K562 (cell line): ENCODE measurements around the gene TRIO. TPM values are rescaled to one million over a fixed set of nuclear protein-coding genes. Genes with fewer than 3 reads are reported as not detected.

ENCODE experiments used
- ATAC-seq: fragments of 200-7000 bp; cut with Tn5 transposase; 3 replicates; pipeline ENCODE4 v1.9.1; 2020; ENCODE audit warnings: moderate library complexity
- BruUV-seq: library from RNA; stranded (reverse); fragments of 400-500 nt; replicated peaks from 2 replicates; lab custom pipeline; 2021; lab: Mats Ljungman, UMichigan
- CTCF ChIA-PET: fragments of 300-600 bp; formaldehyde crosslinking; extraction: SDS; loops from one replicate; lab custom pipeline; 2021; ENCODE audit warnings: low intra/inter-chr PET ratio; lab: Yijun Ruan, JAX
- POLR2A ChIA-PET: fragments of 300-600, 350-650 bp; sonication (Branson Sonifier 250); formaldehyde crosslinking; extraction: SDS; loops from one replicate; lab custom pipeline; 2021; ENCODE audit warnings: antibody characterized with exemption, inconsistent platforms; lab: Yijun Ruan, JAX
- DNase-seq, 4 experiments: peaks; one replicate each; pipeline versions ENCODE4 v3.0.0 to v3.0.0-alpha.2; 2011 to 2018; ENCODE audit warnings: low spot score in 3 of 4, mixed read lengths in 3 of 4; ENCODE audit errors: extremely low read depth in 1 of 4
- FAIRE-seq: peaks from 2 replicates; lab custom pipeline; 2011; peaks lifted over from hg19 to GRCh38; lab: Jason Lieb, UNC
- H2AFZ ChIP-seq: 2 replicates; pipeline ENCODE4 v1.6.0; 2011; ENCODE audit warnings: low read depth, low read length, control low read depth, inconsistent platforms
- H3K27ac ChIP-seq: fragments of 200-600 bp; 3 replicates; pipeline ENCODE4 v1.8.0; 2011; ENCODE audit warnings: low read depth, mild to moderate bottlenecking, control low read depth, inconsistent platforms, low read length, moderate library complexity, mixed read lengths; ENCODE audit errors: extremely low read depth
- H3K27me3 ChIP-seq, 2 experiments: fragments of 300-600 bp in 1 of 2; 2 replicates in 1 of 2; 3 replicates in 1 of 2; pipeline versions ENCODE4 v1.6.0 to v1.8.0; 2011; ENCODE audit warnings: inconsistent platforms in 2 of 2, low read length in 2 of 2, mild to moderate bottlenecking in 1 of 2, mixed read lengths in 1 of 2, moderate library complexity in 1 of 2; ENCODE audit not compliant: control insufficient read depth in 2 of 2, insufficient read depth in 2 of 2
- H3K36me3 ChIP-seq: fragments of 300-600 bp; 3 replicates; pipeline ENCODE4 v1.8.0; 2011; ENCODE audit warnings: mild to moderate bottlenecking, low read length, inconsistent platforms; ENCODE audit not compliant: control insufficient read depth, insufficient read depth
- H3K4me1 ChIP-seq, 2 experiments: fragments of 200-600 bp in 1 of 2; replicated peaks in 1 of 2; 2 replicates in 1 of 2; 3 replicates in 1 of 2; pipeline versions ENCODE4 v1.5.1 to v1.8.0; 2011; ENCODE audit warnings: inconsistent platforms in 2 of 2, low read length in 2 of 2, mild to moderate bottlenecking in 1 of 2, mixed read lengths in 1 of 2, moderate library complexity in 1 of 2; ENCODE audit not compliant: control insufficient read depth in 2 of 2, insufficient read depth in 2 of 2
- H3K4me2 ChIP-seq: 2 replicates; pipeline ENCODE4 v1.6.1; 2011; ENCODE audit warnings: low read length, control low read depth, inconsistent platforms, mixed read lengths; ENCODE audit not compliant: insufficient read depth
- H3K4me3 ChIP-seq: fragments of 200-600 bp; sonication (generic), shearing (Covaris generic); 2 replicates; pipeline ENCODE4 v1.5.1; 2016; ENCODE audit warnings: control low read depth, inconsistent platforms
- H3K79me2 ChIP-seq: fragments of 200-600 bp; 3 replicates; pipeline ENCODE4 v1.8.0; 2011; ENCODE audit warnings: low read length, inconsistent platforms; ENCODE audit not compliant: control insufficient read depth, insufficient read depth
- H3K9ac ChIP-seq, 2 experiments: 2 replicates each; pipeline versions ENCODE4 v1.6.0 to v1.6.1; 2011; ENCODE audit warnings: low read depth in 2 of 2, low read length in 2 of 2, control low read depth in 1 of 2, inconsistent platforms in 1 of 2, mild to moderate bottlenecking in 1 of 2, mixed read lengths in 1 of 2; ENCODE audit not compliant: insufficient read depth in 1 of 2
- H3K9me1 ChIP-seq: one replicate; pipeline ENCODE4 v1.6.0; 2011; ENCODE audit warnings: inconsistent platforms, mild to moderate bottlenecking, low read length, moderate library complexity; ENCODE audit not compliant: control insufficient read depth, insufficient read depth
- H3K9me3 ChIP-seq: replicated peaks from 2 replicates; pipeline ENCODE4 v1.5.1; 2011; ENCODE audit warnings: low read depth, low read length, inconsistent platforms; ENCODE audit not compliant: control insufficient read depth, insufficient read depth
- H4K20me1 ChIP-seq: replicated peaks from 2 replicates; pipeline ENCODE4 v1.6.1; 2011; ENCODE audit warnings: low read length, inconsistent platforms, mixed read lengths; ENCODE audit not compliant: control insufficient read depth, insufficient read depth
- CSDE1 ChIP-seq, 2 experiments: fragments of 450-650 bp; IDR thresholded peaks; 2 replicates each; pipeline ENCODE4 v1.6.1; 2016; ENCODE audit warnings: mild to moderate bottlenecking in 1 of 2
- ETS2 ChIP-seq: IDR thresholded peaks from 2 replicates; pipeline ENCODE4 v1.6.1; 2016; ENCODE audit warnings: borderline replicate concordance, missing genetic modification characterization, mild to moderate bottlenecking, moderate library complexity, missing compliant biosample characterization; ENCODE audit not compliant: poor library complexity, severe bottlenecking
- MCM7 ChIP-seq, 2 experiments: fragments of 450-650 bp; IDR thresholded peaks; 2 replicates each; pipeline ENCODE4 v1.6.1; 2016 to 2018
- PHTF2 ChIP-seq: fragments of 250-450 bp; sonication (Bioruptor Pico); IDR thresholded peaks from 2 replicates; pipeline ENCODE4 v1.5.0; 2021; ENCODE audit warnings: mild to moderate bottlenecking
- RBM39 ChIP-seq: fragments of 200-400 bp; formaldehyde crosslinking; optimal IDR thresholded peaks from 2 replicates; pipeline ENCODE3; 2018; ENCODE audit warnings: low read depth, low read length
- RNF2 ChIP-seq: sonication (generic); IDR thresholded peaks from 2 replicates; pipeline ENCODE4 v1.6.1; 2016
- SRSF3 ChIP-seq: fragments of 200-400 bp; formaldehyde crosslinking; IDR thresholded peaks from 2 replicates; pipeline ENCODE4 v1.6.1; 2016; ENCODE audit warnings: mild to moderate bottlenecking, low read length, moderate library complexity; ENCODE audit not compliant: insufficient read depth
- ZBTB9 ChIP-seq: fragments of 450-650 bp; formaldehyde crosslinking; IDR thresholded peaks from 2 replicates; pipeline ENCODE4 v1.4.0; 2020; ENCODE audit warnings: mild to moderate bottlenecking, moderate library complexity
- ZNF592 ChIP-seq: fragments of 450-650 bp; IDR thresholded peaks from 2 replicates; pipeline ENCODE4 v1.6.1; 2017; ENCODE audit warnings: antibody characterized with exemption, mild to moderate bottlenecking
- WGBS: fragments of 100-300 bp; shearing (Covaris generic); methylation state at CpG from one replicate; pipeline ENCODE4 v1.1.6; 2016; ENCODE audit warnings: low coverage, mixed read lengths; ENCODE audit not compliant: insufficient coverage; ENCODE audit errors: missing lambda C conversion rate; 5-methylcytosine and 5-hydroxymethylcytosine counted together
- in situ Hi-C: fragments of 300-500 bp; cut with MboI; formaldehyde crosslinking; loops from 4 replicates; pipeline ENCODE4 v1.15.0; 2018; ENCODE audit warnings: inconsistent platforms, mixed read lengths
- intact Hi-C: fragments of 100-400 bp; cut with micrococcal nuclease; formaldehyde crosslinking; loops from 2 replicates; pipeline ENCODE4 v1.14.2; 2022
- polyA plus RNA-seq, 8 experiments: library from polyadenylated mRNA; depleted of rRNA in 4 of 8; stranded (reverse) in 5 of 8; unstranded in 3 of 8; fragments of >200 nt; fragmentation: Nextera tagmentation in 2 of 8; fragmentation: Illumina TruSeq in 1 of 8; extraction: Ambion mirVana in 2 of 8; extraction: Trizol in 1 of 8; gene quantifications; 2 replicates each; pipeline versions ENCODE4 v1.2.1 to v1.2.3, GENCODE V29; 2011 to 2014; ENCODE audit warnings: inconsistent platforms in 1 of 8, missing spikeins in 1 of 8
- total RNA-seq, 7 experiments: library from RNA; depleted of rRNA in 6 of 7; stranded (reverse); fragments of >200 nt in 6 of 7; fragmentation: Illumina TruSeq in 2 of 7; extraction: Trizol in 2 of 7; gene quantifications; 2 replicates each; pipeline versions ENCODE4 v1.2.1 to v1.2.3, GENCODE V29; 2011 to 2021; ENCODE audit warnings: low replicate concordance in 1 of 7

The TRIO gene
- total and polyA plus RNA-seq, 9 of the 15 experiments (the other 6 are each of a cell fraction or from before 2014, with no cell fraction given): 0.24 to 5.0 (median 1.1) TPM

- ATAC-seq (no peak), FAIRE-seq (no peak), DNase-seq (no peak)
- H4K20me1 ChIP-seq: no peaks in the 10 kb centered on the region
- in situ Hi-C loops: no loop called here
- no peak overlapping the region for H2AFZ ChIP-seq
- H3K9me3 ChIP-seq: no peaks in the 10 kb centered on the region
- ChIA-PET CTCF (interaction anchor here (0.9 kb wide), 1 partner anchor 410 kb away, joined by 3 read pairs; no protein-coding TSS in a partner anchor), POLR2A (no interaction called here)
- TF ChIP-seq SRSF3 (no peak), MCM7 (IDR thresholded peaks at IDR 0.05) (no peak), RBM39 (no peak), CSDE1 (IDR thresholded peaks at IDR 0.05) (no peak), ZBTB9 (CRISPR knock-in tag) (no peak), PHTF2 (CRISPR knock-in tag) (no peak), RNF2 (no peak), ETS2 (tag) (no peak), ZNF592 (no peak)
- no peak overlapping the region for H3K4me2 ChIP-seq
- no peaks in the 10 kb centered on the region for H3K4me1 ChIP-seq
- no TSS peak for BruUV-seq
- intact Hi-C loops: no loop called here
- H3K79me2 ChIP-seq: no peaks in the 10 kb centered on the region
- 0% methylated on average over 3 of the region's 3 CpGs for WGBS
- H3K4me3 ChIP-seq: no peak overlapping the region
- peaks cover 0 to 13% of the 10 kb centered on the region in 2 experiments; a peak in 2 of 5 replicates for H3K27me3 ChIP-seq
- no peak overlapping the region for H3K27ac ChIP-seq
- H3K36me3 ChIP-seq: no peaks in the 10 kb centered on the region
- H3K9me1 ChIP-seq: no peaks in the 10 kb centered on the region
- no peak overlapping the region for H3K9ac ChIP-seq
Observed at GRCh38 chr5:14397717-14398116, 254.6 kb downstream of the TRIO start.
